GM21737 (cell line): ENCODE data around the gene DOCK10.

Experiments used
- ATAC-seq: cut with Tn5 transposase; IDR thresholded peaks from one replicate; pipeline ENCODE4 v1.9.1; 2021; ENCODE audit warnings: mild to moderate bottlenecking, moderate library complexity; ENCODE audit not compliant: unreplicated experiment

DOCK10 gene

DNA sequence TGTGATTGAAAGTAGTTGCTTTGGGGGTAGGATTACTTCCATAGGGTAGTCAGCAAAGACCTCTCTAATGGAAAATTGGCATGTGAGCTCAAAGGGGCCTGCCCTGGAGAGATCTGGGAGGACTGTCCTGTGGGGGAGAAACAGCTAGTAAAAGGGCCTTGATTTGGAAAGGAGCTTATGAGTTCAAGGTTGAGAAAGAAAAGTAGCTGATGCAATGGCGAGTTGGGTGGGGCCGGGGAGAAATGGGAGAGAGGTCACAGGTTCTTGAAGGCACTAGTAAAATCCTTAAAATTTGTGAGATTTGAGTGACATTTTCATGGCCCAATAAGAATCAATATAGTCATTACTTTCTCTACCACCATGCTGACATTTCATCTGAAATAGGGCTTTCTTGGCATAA, 244.1 kb downstream of the DOCK10 start:
- no peak for ATAC-seq

- ATAC-seq, result no peak
Observed at GRCh38 chr2:224796695-224797305, 245.5 kb downstream of the DOCK10 start.

DNA sequence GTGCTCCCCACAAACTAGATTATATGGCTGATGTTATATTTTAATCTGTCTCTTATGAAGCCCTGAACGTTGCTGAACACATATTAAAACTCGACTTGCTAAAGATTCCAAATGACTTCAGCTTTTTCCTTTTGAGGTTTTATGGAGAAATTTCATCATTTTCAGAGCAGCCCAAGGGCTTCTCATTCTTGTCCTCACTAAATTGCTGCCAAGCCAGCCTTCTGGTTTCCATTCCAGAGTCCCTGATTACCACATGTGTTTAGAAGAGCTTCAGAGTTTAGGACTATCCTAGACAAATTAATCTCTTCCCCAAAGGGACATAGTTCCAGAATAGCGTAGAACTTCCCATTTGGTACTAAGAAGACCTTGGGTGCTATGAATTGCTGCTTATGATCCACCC, 248.3 kb downstream of the DOCK10 start:
- ATAC-seq, result no peak

DNA sequence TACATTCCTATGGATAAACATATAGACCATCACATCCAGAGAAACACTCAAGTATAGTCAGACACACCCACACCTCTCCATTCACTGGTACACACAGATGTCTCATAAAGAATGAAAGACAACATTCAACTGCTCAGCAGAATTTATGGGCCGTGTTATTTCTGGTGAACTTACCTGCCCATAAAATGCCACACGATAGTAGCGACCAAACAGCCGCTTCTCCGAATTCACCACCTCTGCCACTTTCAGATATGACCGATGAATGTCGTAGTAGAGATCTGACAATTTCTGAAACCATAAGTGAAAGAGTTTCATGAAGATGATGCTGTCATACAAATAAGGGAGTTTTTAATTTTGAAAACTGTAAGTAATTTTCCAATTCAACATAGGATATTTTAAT, 255.4 kb downstream of the DOCK10 start:
- ATAC-seq, result no peak

GRCh38 chr2:224781400-224781799, 260.9 kb downstream of the DOCK10 start:
- no peak for ATAC-seq

GRCh38 chr2:224780823-224781222, 261.4 kb downstream of the DOCK10 start:
- ATAC-seq, result no peak

- ATAC-seq, result no peak
Observed at GRCh38 chr2:224780106-224780505, 262.2 kb downstream of the DOCK10 start.

DNA sequence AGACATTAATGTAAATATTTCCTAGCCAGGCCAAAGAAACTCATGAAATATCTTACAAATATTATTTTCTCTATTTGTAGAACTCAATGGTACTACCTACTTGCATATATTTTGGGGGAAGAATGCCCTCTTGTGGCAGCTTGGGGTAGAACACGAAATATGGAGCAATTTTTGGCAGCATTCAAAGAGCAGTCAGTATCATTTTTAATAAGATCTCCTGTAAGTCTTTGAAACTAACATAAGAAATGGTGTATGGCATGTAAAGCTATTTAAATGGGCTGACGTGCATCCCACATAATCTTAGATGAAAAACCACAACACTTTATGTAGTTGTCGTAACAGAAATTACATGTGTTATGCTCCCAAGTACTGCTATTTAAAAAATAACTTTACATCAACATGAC, 263.8 kb downstream of the DOCK10 start:
- no peak for ATAC-seq

DNA sequence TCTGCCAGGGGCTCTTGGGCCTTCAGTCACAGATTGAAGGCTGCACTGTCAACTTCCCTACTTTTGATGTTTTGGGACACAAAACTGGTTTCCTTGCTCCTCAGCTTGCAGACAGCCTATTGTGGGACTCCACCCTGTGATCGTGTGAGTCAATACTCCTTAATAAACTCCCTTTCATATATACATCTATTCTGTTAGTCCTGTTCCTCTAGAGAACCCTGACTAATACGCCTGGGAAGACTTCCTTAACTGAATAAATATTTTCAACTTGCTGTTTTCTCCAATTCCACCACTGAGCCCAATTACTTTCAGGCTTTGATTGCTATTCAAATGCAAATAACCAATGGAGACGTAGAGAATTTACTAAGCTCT, 264.7 kb downstream of the DOCK10 start:
- no peak for ATAC-seq

DNA sequence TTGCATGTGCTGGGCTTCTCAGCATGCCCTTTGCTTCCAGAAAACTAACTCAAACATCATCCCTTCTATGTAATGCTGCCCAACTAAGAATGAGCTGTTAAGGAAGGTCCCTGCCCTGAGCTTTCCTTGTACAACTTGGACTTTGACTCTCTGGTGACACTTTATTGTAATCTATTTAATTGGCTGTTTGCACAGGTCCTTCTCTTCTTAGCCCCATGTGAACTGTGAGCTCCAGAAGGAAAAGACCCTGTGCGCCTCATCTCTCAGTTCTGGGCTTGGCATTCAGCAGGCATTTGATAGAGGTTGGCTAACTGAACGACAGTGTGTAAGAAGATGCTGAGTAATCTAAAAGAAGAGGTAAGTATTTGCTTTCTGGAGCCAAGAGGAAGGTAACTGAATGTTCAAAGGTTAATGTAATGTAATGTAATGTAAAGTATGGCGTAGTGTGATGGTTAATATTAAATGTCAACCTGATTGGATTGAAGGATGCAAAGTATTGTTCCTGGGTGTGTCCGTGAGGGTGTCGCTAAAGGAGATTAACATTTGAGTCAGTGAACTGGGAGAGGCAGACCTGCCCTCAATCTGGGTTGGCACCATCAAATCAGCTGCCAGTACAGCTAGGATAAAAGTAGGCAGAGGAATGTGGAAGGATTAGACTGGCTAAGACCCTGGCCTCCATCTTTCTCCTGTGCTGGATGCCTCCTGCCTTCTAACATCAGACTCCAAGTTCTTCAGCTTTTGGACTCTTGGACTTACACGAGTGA, 265.3 kb downstream of the DOCK10 start:
- ATAC-seq, result no peak

GRCh38 chr2:224775647-224776046, 266.6 kb downstream of the DOCK10 start:
- no peak for ATAC-seq

- no peak for ATAC-seq
Observed at GRCh38 chr2:224774735-224775134, 267.5 kb downstream of the DOCK10 start.

GRCh38 chr2:224772494-224772893, 269.8 kb downstream of the DOCK10 start:
- ATAC-seq, result no peak

DNA sequence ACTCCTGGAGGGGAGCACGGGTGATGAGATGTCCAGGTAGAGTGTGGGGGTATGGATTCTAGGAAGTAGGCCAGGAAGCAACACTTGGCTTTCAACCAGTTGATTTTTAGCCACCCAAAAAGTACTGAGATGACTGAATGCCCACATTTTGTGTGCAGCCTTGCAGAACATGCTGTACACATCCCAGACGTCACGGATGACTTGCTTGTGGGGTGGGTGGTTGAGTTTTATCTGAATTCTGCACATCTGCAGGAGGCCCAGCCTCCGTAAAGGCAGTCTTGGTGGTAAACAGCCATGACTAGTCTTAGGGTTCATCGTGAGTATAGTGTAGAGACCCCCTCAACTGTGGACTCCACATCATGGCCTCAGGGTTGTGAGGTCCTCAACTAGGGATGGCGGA, 272.8 kb downstream of the DOCK10 start:
- ATAC-seq, result no peak

DNA sequence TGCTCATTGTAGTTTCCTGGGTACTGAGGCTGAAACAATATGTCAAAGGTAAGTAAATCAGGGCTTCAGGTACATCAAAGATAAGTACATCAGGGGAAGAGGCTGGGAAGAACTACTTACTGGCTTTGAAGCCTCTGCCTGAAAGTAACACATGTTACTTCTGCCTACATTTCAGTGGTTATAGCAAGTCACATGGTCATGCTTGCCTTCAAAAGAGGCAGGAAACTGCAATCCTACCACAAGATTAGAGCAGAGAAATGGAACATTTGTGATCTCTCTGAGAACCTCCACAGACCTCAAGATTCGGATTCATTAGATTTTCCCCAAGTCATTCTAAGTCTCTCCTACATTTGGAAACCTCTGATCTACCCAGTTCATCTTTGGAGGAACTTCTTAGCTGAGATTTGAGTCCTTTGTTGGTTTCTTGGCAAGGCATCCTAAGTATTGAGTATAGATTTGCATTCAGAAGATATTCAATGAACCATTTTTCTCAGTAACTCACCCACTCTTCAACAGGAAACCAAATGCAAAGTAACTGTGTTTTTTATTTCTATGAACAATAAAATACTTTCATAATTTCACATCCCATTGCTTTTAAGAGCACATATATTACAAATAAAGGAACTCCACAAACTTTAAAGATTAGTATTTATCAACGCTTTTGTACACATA, 277.6 kb downstream of the DOCK10 start:
- peak; percentile 67 for ATAC-seq

DNA sequence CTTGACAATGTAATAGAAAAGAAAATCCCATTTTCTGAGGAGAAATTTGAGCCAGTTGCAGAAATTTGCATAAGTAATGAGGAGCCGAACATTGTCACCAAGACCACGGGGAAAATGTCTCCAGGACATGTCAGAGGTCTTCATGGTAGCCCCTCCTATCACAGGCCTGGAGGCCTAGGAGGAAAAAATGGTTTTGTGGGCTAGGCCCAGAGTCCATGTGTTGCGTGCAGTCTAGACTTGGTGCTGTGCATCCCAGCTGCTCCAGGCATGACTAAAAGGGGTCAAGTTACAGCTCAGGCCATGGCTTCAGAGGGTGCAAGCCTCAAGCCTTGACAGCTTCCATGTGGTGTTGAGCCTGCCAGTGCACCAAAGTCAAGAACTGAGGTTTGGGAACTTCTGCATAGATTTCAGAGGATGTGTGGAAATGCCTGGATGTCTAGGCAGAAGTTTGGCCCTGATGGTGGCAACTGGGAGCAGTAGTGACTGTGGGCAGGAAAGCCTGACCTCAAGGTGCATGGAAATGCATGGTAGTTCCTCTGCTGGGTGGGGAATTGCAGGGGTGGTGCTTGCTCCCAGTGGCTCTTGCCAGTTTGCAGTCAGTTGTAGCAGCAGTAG, 284.2 kb downstream of the DOCK10 start:
- ATAC-seq, result no peak

GRCh38 chr2:224753743-224754540, 288.3 kb downstream of the DOCK10 start:
- no peak for ATAC-seq

GRCh38 chr2:224751996-224752698, 290.1 kb downstream of the DOCK10 start:
- no peak for ATAC-seq

DNA sequence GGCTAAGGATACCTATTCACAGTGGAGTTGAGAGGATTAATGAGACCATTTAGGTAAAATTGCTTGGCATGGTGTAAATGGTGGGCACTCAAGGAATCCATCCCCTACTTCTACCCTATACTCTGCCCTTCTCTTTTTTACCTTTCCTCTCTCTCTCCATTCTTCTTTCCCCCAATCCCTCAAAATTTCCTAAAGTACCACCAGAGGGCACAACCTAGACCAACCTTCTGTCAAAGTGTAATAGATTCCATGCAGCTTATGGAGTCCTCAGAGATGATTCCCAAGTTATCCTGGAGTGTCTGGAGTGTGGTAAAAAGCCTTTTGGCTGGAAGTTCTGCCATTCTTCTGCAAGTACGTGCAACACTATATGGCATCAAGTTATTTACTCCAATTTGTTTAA, 293.1 kb downstream of the DOCK10 start:
- no peak for ATAC-seq

GRCh38 chr2:224747765-224748164, 294.5 kb downstream of the DOCK10 start:
- no peak for ATAC-seq
